ENCODE measurements around the gene PCDHGA11.
"Not testable (repeated sequence)": the region's sequence is repeated elsewhere in the genome, so short reads cannot be mapped to it uniquely, and the experiment has no call there.

Gene PCDHGA11

GRCh38 chr5:141398608-141399007, 22.2 kb upstream of the PCDHGA11 start:
- no peak for DNase-seq (ENCODE audit: low spot score)

GRCh38 chr5:141399555-141400258, 21.1 kb upstream of the PCDHGA11 start:
- no peak for DNase-seq (ENCODE audit: low spot score)

GRCh38 chr5:141402553-141403243, 18.2 kb upstream of the PCDHGA11 start, which contains the start of gene PCDHGA9:
TSS of gene PCDHGA9 (plus strand) at chr5:141402778. CDS start at chr5:141402953, 175 bp downstream.
- peak; percentile 51 for DNase-seq (ENCODE audit: low spot score)

- no peak for DNase-seq (ENCODE audit: low spot score)
Observed at GRCh38 chr5:141403387-141403786, 17.5 kb upstream of the PCDHGA11 start.

GRCh38 chr5:141407790-141408505, 12.9 kb upstream of the PCDHGA11 start, which contains the start of gene PCDHGB6:
TSS of gene PCDHGB6 (plus strand) at chr5:141408021. CDS start at chr5:141408203, 182 bp downstream.
- DNase-seq (ENCODE audit: low spot score), result not testable (repeated sequence)

GRCh38 chr5:141409598-141410306, 11.1 kb upstream of the PCDHGA11 start:
- no peak for DNase-seq (ENCODE audit: low spot score)

- no peak for DNase-seq (ENCODE audit: low spot score)
Observed at GRCh38 chr5:141411575-141411974, 9.3 kb upstream of the PCDHGA11 start.

- peak; percentile 79 for DNase-seq (ENCODE audit: low spot score)
Observed at GRCh38 chr5:141412854-141413539, 7.9 kb upstream of the PCDHGA11 start, which contains the start of gene PCDHGA10. TSS of gene PCDHGA10 (plus strand) at chr5:141412987. CDS start at chr5:141413176, 189 bp downstream.

- peak; percentile 61 for DNase-seq (ENCODE audit: low spot score)
Observed at GRCh38 chr5:141413540-141414069, 7.2 kb upstream of the PCDHGA11 start.

- DNase-seq (ENCODE audit: low spot score), result not testable (repeated sequence)
Observed at GRCh38 chr5:141414548-141415274, 6.1 kb upstream of the PCDHGA11 start.

GRCh38 chr5:141415275-141415618, 5.6 kb upstream of the PCDHGA11 start:
- DNase-seq (ENCODE audit: low spot score), result not testable (repeated sequence)

GRCh38 chr5:141417494-141418172, 3.2 kb upstream of the PCDHGA11 start, which contains the start of gene PCDHGB7:
TSS of gene PCDHGB7 (plus strand) at chr5:141417677. CDS start at chr5:141417860, 183 bp downstream.
- peak; percentile 77 for DNase-seq (ENCODE audit: low spot score)

GRCh38 chr5:141419074-141419880, 1.6 kb upstream of the PCDHGA11 start:
- no peak for DNase-seq (ENCODE audit: low spot score)

- DNase-seq (ENCODE audit: low spot score), result peak; percentile 32
Observed at GRCh38 chr5:141421489-141421855, 621 bp downstream of the PCDHGA11 start.

- no peak for DNase-seq (ENCODE audit: low spot score)
Observed at GRCh38 chr5:141422742-141423291, 2.0 kb downstream of the PCDHGA11 start.

GRCh38 chr5:141427783-141428426, 7.1 kb downstream of the PCDHGA11 start:
- no peak for DNase-seq (ENCODE audit: low spot score)

GRCh38 chr5:141430332-141431113, 9.7 kb downstream of the PCDHGA11 start, which contains the start of gene PCDHGA12:
TSS of gene PCDHGA12 (plus strand) at chr5:141430507. CDS start at chr5:141430760, 253 bp downstream.
- peak; percentile 92 for DNase-seq (ENCODE audit: low spot score)
